Measurements from ENCODE around the gene TCP11. TPM values are rescaled to one million over a fixed set of nuclear protein-coding genes. Genes with fewer than 3 reads are reported as not detected.

Gene TCP11
- total RNA-seq, 4 donors from 2014 or later: 1.8 TPM; not detected in 3

DNA sequence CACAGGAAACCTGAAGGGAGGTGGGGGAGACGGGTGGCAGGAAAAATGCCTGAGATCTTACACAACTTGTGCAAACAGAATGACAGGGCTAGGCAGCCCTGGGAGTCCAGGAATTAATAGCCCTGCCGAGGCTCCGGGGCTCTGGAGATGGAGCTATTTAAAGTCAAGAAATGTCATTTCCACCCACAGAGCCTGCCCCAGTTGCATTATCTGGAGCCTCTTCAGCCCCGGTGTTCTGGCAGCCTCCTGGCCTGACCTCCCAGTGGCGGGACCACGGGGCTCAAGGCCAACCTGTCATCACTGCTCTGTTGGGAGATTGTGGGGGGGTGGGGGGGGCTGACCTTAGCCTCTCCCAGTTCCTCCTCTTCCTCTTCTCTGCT is 44.2 kb upstream of the TCP11 start:
- no peak overlapping the region for H3K27ac ChIP-seq
- intact Hi-C loops (cut with DNase I; ENCODE audit: low total_unique reads): no loop called here
- H3K9me3 ChIP-seq: no peaks in the 10 kb centered on the region
- no peaks in the 10 kb centered on the region for H3K36me3 ChIP-seq
- TF ChIP-seq, protein P1, sequence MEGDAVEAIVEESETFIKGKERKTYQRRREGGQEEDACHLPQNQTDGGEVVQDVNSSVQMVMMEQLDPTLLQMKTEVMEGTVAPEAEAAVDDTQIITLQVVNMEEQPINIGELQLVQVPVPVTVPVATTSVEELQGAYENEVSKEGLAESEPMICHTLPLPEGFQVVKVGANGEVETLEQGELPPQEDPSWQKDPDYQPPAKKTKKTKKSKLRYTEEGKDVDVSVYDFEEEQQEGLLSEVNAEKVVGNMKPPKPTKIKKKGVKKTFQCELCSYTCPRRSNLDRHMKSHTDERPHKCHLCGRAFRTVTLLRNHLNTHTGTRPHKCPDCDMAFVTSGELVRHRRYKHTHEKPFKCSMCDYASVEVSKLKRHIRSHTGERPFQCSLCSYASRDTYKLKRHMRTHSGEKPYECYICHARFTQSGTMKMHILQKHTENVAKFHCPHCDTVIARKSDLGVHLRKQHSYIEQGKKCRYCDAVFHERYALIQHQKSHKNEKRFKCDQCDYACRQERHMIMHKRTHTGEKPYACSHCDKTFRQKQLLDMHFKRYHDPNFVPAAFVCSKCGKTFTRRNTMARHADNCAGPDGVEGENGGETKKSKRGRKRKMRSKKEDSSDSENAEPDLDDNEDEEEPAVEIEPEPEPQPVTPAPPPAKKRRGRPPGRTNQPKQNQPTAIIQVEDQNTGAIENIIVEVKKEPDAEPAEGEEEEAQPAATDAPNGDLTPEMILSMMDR (IDR thresholded peaks at IDR 0.05): no peak
- TF ChIP-seq POLR2A (IDR thresholded peaks at IDR 0.05): no peak
- no peak overlapping the region for H3K4me3 ChIP-seq
- no peaks in the 10 kb centered on the region for H3K27me3 ChIP-seq
- H3K4me1 ChIP-seq: peaks cover 0 to 6% of the 10 kb centered on the region in 2 donors
- no peak for DNase-seq

DNA sequence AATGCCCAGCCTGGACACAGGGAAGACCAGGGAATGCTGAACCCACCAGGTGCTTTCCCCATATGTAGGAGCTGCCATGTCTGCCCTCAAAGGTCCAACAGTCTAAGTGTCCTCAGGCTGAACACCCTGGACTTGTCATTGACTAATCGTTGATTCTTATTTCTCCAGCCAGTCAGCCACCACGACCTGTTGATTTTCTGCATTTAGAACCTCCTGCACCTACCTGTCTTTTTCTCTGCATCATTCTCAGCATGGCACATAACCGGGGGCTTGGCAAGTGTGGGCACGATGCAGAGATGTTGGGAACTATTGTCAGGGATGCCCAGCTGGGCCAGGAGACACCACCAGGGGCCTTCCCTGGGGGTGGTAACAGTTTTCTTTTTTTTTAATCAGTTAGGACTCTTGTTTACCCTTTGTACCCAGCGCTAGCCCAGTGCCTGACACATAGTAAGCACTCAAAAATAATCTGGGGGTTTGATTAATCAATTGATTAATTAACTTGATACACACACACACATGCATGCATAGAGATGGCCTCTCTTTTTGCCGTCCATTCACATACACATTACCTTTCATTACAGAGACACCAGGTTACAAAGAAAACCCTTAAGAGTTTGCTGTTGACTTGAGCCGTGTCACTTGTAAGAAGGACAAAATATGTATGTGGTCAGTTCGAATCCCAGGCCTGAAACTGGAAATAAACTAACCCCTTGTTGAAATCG is 43.6 kb upstream of the TCP11 start:
- no peak for TF ChIP-seq POLR2A (IDR thresholded peaks at IDR 0.05)
- TF ChIP-seq, protein P1 (IDR thresholded peaks at IDR 0.05): no peak
- Histone ChIP-seq H3K9me3 (no peaks in the 10 kb centered on the region), H3K27ac (no peak overlapping the region), H3K27me3 (no peaks in the 10 kb centered on the region), H3K36me3 (no peaks in the 10 kb centered on the region), H3K4me1 (peaks cover 0 to 6% of the 10 kb centered on the region in 2 donors), H3K4me3 (no peak overlapping the region)
- DNase-seq: no peak
- intact Hi-C loops (cut with DNase I; ENCODE audit: low total_unique reads): no loop called here

DNA sequence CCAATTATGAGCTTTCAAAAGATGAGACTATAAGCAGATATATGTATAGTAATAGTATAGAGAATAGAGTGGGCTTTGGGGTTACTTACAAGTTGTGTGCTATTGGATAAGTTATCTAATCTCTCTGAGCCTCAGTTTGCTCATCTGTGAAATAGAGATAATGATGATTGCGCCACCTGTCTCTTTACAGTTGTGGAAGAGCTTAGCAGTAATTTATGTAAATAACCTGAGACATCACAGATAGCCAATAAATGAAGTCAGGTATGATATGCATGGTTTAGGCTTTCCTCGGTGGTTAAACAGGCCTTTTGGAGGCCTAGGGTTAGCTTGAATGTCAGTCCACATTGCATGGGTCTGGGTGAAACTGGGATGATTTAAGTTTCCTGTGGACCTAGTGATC is 42.8 kb upstream of the TCP11 start:
- Histone ChIP-seq H3K4me3 (no peak overlapping the region), H3K4me1 (peaks cover 0 to 6% of the 10 kb centered on the region in 2 donors), H3K36me3 (no peaks in the 10 kb centered on the region), H3K27me3 (no peaks in the 10 kb centered on the region), H3K27ac (no peak overlapping the region), H3K9me3 (no peaks in the 10 kb centered on the region)
- no peak for DNase-seq
- intact Hi-C loops (cut with DNase I; ENCODE audit: low total_unique reads): no loop called here
- no peak for TF ChIP-seq POLR2A (IDR thresholded peaks at IDR 0.05)
- TF ChIP-seq, protein P1 (IDR thresholded peaks at IDR 0.05): no peak

DNA sequence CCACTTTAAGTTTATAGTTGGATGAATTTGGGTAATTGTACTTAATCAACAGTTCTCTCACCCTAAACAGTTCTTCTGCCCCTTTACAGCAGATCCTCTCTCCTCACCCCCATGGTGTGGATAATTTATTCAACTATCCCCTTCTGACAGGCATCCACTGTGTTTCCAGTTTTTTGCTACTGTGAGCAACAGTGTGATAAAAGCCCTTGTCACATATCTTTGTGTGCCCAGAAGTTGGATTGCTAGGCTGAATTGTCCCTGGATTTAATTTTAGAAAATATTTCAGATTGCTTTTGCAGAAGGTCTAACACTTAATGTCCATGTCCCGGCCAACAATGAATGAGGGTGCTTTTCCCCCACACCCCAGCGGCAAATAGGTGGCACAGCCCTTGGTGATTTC is 42.1 kb upstream of the TCP11 start:
- H3K4me3 ChIP-seq: no peak overlapping the region
- intact Hi-C loops (cut with DNase I; ENCODE audit: low total_unique reads): no loop called here

More for the DNA sequence above, 42.1 kb upstream of the TCP11 start:
- no peak for DNase-seq
- no peaks in the 10 kb centered on the region for H3K36me3 ChIP-seq
- no peaks in the 10 kb centered on the region for H3K9me3 ChIP-seq
- no peak overlapping the region for H3K27ac ChIP-seq
- no peak for TF ChIP-seq POLR2A (IDR thresholded peaks at IDR 0.05)
- TF ChIP-seq, protein P1 (IDR thresholded peaks at IDR 0.05): no peak
- peaks cover 0 to 6% of the 10 kb centered on the region in 2 donors for H3K4me1 ChIP-seq
- no peaks in the 10 kb centered on the region for H3K27me3 ChIP-seq
